Activated T-helper 1 cell treated with anti-CD3 and anti-CD28 coated beads, Interleukin-12 subunit alpha, Interleukin-12 subunit beta, Interleukin-2, Interleukin-4 antibody, amounts not matched to agents 30 ng/mL and 10 ng/mL and 1 ng/mL, durations not matched to agents 14 hours and 24 hours and 36 hours (primary cell): ENCODE measurements around the gene ATG5. TPM values are rescaled to one million over a fixed set of nuclear protein-coding genes. Genes with fewer than 3 reads are reported as not detected.

Experiments used
- DNase-seq: peaks from one replicate; pipeline ENCODE4 v3.0.0; 2021; ENCODE audit warnings: low spot score
- H3K27ac Mint-ChIP-seq: one replicate; pipeline ENCODE4 v1.8.0; 2021; ENCODE audit warnings: mild to moderate bottlenecking, mixed read lengths
- H3K27me3 Mint-ChIP-seq: one replicate; pipeline ENCODE4 v1.8.0; 2022; ENCODE audit warnings: mild to moderate bottlenecking, moderate library complexity, mixed read lengths; ENCODE audit not compliant: insufficient read depth
- H3K36me3 Mint-ChIP-seq: one replicate; pipeline ENCODE4 v1.8.0; 2021; ENCODE audit warnings: low read depth, mixed read lengths
- H3K4me1 Mint-ChIP-seq: one replicate; pipeline ENCODE4 v1.8.0; 2021; ENCODE audit warnings: low read depth, mixed read lengths
- H3K4me3 Mint-ChIP-seq: one replicate; pipeline ENCODE4 v1.8.0; 2021; ENCODE audit warnings: mild to moderate bottlenecking, moderate library complexity, mixed read lengths
- H3K9me3 Mint-ChIP-seq: one replicate; pipeline ENCODE4 v1.8.0; 2021; ENCODE audit warnings: mixed read lengths
- intact Hi-C: fragments of 100-400 bp; cut with micrococcal nuclease; formaldehyde crosslinking; loops from one replicate; pipeline ENCODE4 v1.15.1; 2024
- total RNA-seq: library from RNA; stranded (reverse); gene quantifications from 2 replicates; pipeline ENCODE4 v1.2.3, GENCODE V29; 2022

The ATG5 gene
- total RNA-seq, 1 donor from 2014 or later = 36.7 TPM

GRCh38 chr6:106194949-106195921 is 130.3 kb downstream of the ATG5 start:
- H3K9me3 Mint-ChIP-seq = no peaks in the 10 kb centered on the region
- peaks cover 31% of the 10 kb centered on the region for H3K36me3 Mint-ChIP-seq
- intact Hi-C loops = loop anchor here (1.0 to 2.0 kb wide), 2 partner anchors 8 to 294 kb away; no protein-coding TSS in a partner anchor
- peak overlapping the region; percentile 78 for H3K27ac Mint-ChIP-seq
- H3K27me3 Mint-ChIP-seq = no peaks in the 10 kb centered on the region
- DNase-seq = no peak
- H3K4me1 Mint-ChIP-seq = peaks cover 56% of the 10 kb centered on the region
- H3K4me3 Mint-ChIP-seq = peak overlapping the region; percentile 58

GRCh38 chr6:106192824-106193223 is 132.7 kb downstream of the ATG5 start:
- peaks cover 21% of the 10 kb centered on the region for H3K36me3 Mint-ChIP-seq
- H3K27ac Mint-ChIP-seq = no peak overlapping the region
- no peak for DNase-seq
- H3K4me1 Mint-ChIP-seq = peaks cover 63% of the 10 kb centered on the region
- intact Hi-C loops = no loop called here
- no peaks in the 10 kb centered on the region for H3K27me3 Mint-ChIP-seq
- H3K4me3 Mint-ChIP-seq = no peak overlapping the region
- H3K9me3 Mint-ChIP-seq = no peaks in the 10 kb centered on the region

GRCh38 chr6:106188104-106188794 is 137.3 kb downstream of the ATG5 start:
- intact Hi-C loops = loop anchor here (1.0 to 5.0 kb wide), 8 partner anchors 17 to 542 kb away; no protein-coding TSS in a partner anchor
- Mint-ChIP-seq H3K27me3 (no peaks in the 10 kb centered on the region), H3K9me3 (no peaks in the 10 kb centered on the region), H3K36me3 (peaks cover 22% of the 10 kb centered on the region), H3K4me3 (peak overlapping the region; percentile 58), H3K4me1 (peaks cover 66% of the 10 kb centered on the region), H3K27ac (peak overlapping the region; percentile 75)
- DNase-seq = no peak

GRCh38 chr6:106187424-106187982 is 138.1 kb downstream of the ATG5 start:
- DNase-seq = no peak
- no peaks in the 10 kb centered on the region for H3K27me3 Mint-ChIP-seq
- H3K36me3 Mint-ChIP-seq = peaks cover 17% of the 10 kb centered on the region
- peak overlapping the region; percentile 3 for H3K4me3 Mint-ChIP-seq
- intact Hi-C loops = loop anchor here (1.0 to 5.0 kb wide), 4 partner anchors 8 to 335 kb away; no protein-coding TSS in a partner anchor
- H3K27ac Mint-ChIP-seq = peak overlapping the region; percentile 55
- H3K4me1 Mint-ChIP-seq = peaks cover 61% of the 10 kb centered on the region
- no peaks in the 10 kb centered on the region for H3K9me3 Mint-ChIP-seq

- peaks cover 69% of the 10 kb centered on the region for H3K4me1 Mint-ChIP-seq
- H3K27me3 Mint-ChIP-seq = no peaks in the 10 kb centered on the region
- intact Hi-C loops = loop anchor here (1.0 to 5.0 kb wide), 5 partner anchors 9 to 336 kb away; no protein-coding TSS in a partner anchor
- no peak for DNase-seq
- H3K27ac Mint-ChIP-seq = peak overlapping the region; percentile 84
- H3K4me3 Mint-ChIP-seq = peak overlapping the region; percentile 51
- peaks cover 4% of the 10 kb centered on the region for H3K9me3 Mint-ChIP-seq
- peaks cover 23% of the 10 kb centered on the region for H3K36me3 Mint-ChIP-seq
Measured at GRCh38 chr6:106186714-106187113, 138.8 kb downstream of the ATG5 start.

GRCh38 chr6:106186172-106186571 is 139.4 kb downstream of the ATG5 start:
- Mint-ChIP-seq H3K27me3 (no peaks in the 10 kb centered on the region), H3K9me3 (peaks cover 4% of the 10 kb centered on the region), H3K4me3 (peak overlapping the region; percentile 51), H3K4me1 (peaks cover 74% of the 10 kb centered on the region), H3K27ac (peak overlapping the region; percentile 84), H3K36me3 (peaks cover 21% of the 10 kb centered on the region)
- no peak for DNase-seq
- intact Hi-C loops = loop anchor here (1.0 to 5.0 kb wide), 3 partner anchors 37 to 336 kb away; no protein-coding TSS in a partner anchor

GRCh38 chr6:106185615-106186014 is 139.9 kb downstream of the ATG5 start:
- Mint-ChIP-seq H3K4me3 (no peak overlapping the region), H3K36me3 (peaks cover 21% of the 10 kb centered on the region), H3K9me3 (peaks cover 4% of the 10 kb centered on the region), H3K4me1 (peaks cover 76% of the 10 kb centered on the region), H3K27me3 (no peaks in the 10 kb centered on the region), H3K27ac (peak overlapping the region; percentile 84)
- DNase-seq = no peak
- intact Hi-C loops = loop anchor here (1.0 to 5.0 kb wide), 4 partner anchors 37 to 337 kb away; no protein-coding TSS in a partner anchor

- Mint-ChIP-seq H3K27ac (no peak overlapping the region), H3K36me3 (peaks cover 19% of the 10 kb centered on the region), H3K4me3 (no peak overlapping the region), H3K4me1 (peaks cover 70% of the 10 kb centered on the region), H3K27me3 (no peaks in the 10 kb centered on the region), H3K9me3 (peaks cover 4% of the 10 kb centered on the region)
- DNase-seq = no peak
- intact Hi-C loops = loop anchor here (2.0 to 5.0 kb wide), 2 partner anchors 284 to 338 kb away; no protein-coding TSS in a partner anchor
Measured at GRCh38 chr6:106184629-106185028, 140.9 kb downstream of the ATG5 start.

GRCh38 chr6:106183430-106183829 is 142.1 kb downstream of the ATG5 start:
- H3K27ac Mint-ChIP-seq = no peak overlapping the region
- H3K4me3 Mint-ChIP-seq = no peak overlapping the region
- peaks cover 24% of the 10 kb centered on the region for H3K36me3 Mint-ChIP-seq
- peaks cover 63% of the 10 kb centered on the region for H3K4me1 Mint-ChIP-seq
- intact Hi-C loops = no loop called here
- no peak for DNase-seq
- H3K9me3 Mint-ChIP-seq = peaks cover 4% of the 10 kb centered on the region
- no peaks in the 10 kb centered on the region for H3K27me3 Mint-ChIP-seq

GRCh38 chr6:106182455-106182854 is 143.1 kb downstream of the ATG5 start:
- Mint-ChIP-seq H3K4me3 (no peak overlapping the region), H3K27ac (no peak overlapping the region), H3K4me1 (peaks cover 55% of the 10 kb centered on the region), H3K36me3 (peaks cover 25% of the 10 kb centered on the region), H3K27me3 (no peaks in the 10 kb centered on the region), H3K9me3 (peaks cover 4% of the 10 kb centered on the region)
- DNase-seq = no peak
- intact Hi-C loops = no loop called here

- H3K36me3 Mint-ChIP-seq = peaks cover 26% of the 10 kb centered on the region
- H3K9me3 Mint-ChIP-seq = peaks cover 4% of the 10 kb centered on the region
- peaks cover 52% of the 10 kb centered on the region for H3K4me1 Mint-ChIP-seq
- intact Hi-C loops = no loop called here
- H3K27ac Mint-ChIP-seq = peak overlapping the region; percentile 25
- no peak overlapping the region for H3K4me3 Mint-ChIP-seq
- H3K27me3 Mint-ChIP-seq = no peaks in the 10 kb centered on the region
- no peak for DNase-seq
Measured at GRCh38 chr6:106181664-106182418, 143.7 kb downstream of the ATG5 start.

GRCh38 chr6:106180208-106180607 is 145.4 kb downstream of the ATG5 start:
- Mint-ChIP-seq H3K4me3 (no peak overlapping the region), H3K27ac (no peak overlapping the region), H3K9me3 (peaks cover 4% of the 10 kb centered on the region), H3K27me3 (no peaks in the 10 kb centered on the region), H3K36me3 (peaks cover 24% of the 10 kb centered on the region), H3K4me1 (peaks cover 45% of the 10 kb centered on the region)
- intact Hi-C loops = no loop called here
- DNase-seq = no peak
